Mammary epithelial cell (primary cell): ENCODE measurements around the gene ALPG.

Experiments used
- CTCF ChIP-seq, 2 donors: IDR thresholded peaks in 1 of 2; conservative IDR thresholded peaks in 1 of 2; 2 replicates each; pipeline ENCODE4 v1.5.1; 2011 to 2012; ENCODE audit warnings: inconsistent platforms in 2 of 2, low read length in 2 of 2, mild to moderate bottlenecking in 2 of 2, control low read depth in 1 of 2, low read depth in 1 of 2; ENCODE audit not compliant: insufficient read depth in 1 of 2; ENCODE audit errors: extremely low read depth in 1 of 2
- EZH2 ChIP-seq: IDR thresholded peaks from 2 replicates; pipeline ENCODE4 v1.6.1; 2012; ENCODE audit warnings: low read length, inconsistent platforms, borderline replicate concordance

GRCh38 chr2:232377841-232378734, 28.6 kb upstream of the ALPG start:
- no peak for TF ChIP-seq EZH2
- no peak for TF ChIP-seq CTCF (conservative IDR thresholded peaks at IDR 0.05 in 1 of 2, IDR thresholded peaks at IDR 0.05 in 1 of 2; ENCODE audit: extremely low read depth in 1 of 2, insufficient read depth in 1 of 2, low read depth in 1 of 2, low read length in 2 of 2)
